ENCODE results near the gene SLC4A11.

DNA sequence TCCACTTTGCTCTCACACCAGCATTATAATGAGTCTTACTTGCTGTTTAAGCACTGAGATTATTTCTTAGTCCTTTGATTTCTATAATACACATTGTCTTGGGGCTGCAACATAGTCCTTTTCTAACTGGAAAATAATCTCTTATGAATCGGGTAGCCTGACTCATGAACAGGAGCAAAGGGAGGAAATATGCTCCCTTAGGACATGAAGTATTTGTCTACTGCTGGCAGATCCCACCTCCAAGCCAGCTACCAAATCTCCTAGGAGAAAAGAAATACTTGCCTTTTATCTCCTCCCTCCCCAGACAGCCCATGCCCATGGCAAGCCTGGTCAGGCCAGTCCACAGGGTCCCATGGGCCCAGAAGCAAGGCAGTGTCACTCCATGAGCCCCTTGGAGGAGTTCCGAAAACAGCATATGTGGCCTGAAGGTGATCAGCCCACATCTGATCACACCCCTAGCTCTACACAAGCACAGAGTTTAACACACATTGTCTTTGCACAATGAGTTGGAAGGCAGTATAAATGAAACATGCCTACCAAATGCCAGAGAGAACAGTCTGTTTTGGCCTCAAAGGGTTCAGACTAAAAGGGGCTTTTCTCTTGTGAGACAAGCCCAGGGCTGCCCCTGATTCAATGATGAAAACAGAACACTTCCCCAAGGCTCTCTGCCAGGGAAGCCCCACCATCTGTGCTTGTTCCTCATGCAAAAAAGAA, 37.1 kb upstream of the SLC4A11 start:
- TF ChIP-seq, protein P1, sequence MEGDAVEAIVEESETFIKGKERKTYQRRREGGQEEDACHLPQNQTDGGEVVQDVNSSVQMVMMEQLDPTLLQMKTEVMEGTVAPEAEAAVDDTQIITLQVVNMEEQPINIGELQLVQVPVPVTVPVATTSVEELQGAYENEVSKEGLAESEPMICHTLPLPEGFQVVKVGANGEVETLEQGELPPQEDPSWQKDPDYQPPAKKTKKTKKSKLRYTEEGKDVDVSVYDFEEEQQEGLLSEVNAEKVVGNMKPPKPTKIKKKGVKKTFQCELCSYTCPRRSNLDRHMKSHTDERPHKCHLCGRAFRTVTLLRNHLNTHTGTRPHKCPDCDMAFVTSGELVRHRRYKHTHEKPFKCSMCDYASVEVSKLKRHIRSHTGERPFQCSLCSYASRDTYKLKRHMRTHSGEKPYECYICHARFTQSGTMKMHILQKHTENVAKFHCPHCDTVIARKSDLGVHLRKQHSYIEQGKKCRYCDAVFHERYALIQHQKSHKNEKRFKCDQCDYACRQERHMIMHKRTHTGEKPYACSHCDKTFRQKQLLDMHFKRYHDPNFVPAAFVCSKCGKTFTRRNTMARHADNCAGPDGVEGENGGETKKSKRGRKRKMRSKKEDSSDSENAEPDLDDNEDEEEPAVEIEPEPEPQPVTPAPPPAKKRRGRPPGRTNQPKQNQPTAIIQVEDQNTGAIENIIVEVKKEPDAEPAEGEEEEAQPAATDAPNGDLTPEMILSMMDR (IDR thresholded peaks at IDR 0.05) = no peak
- TF ChIP-seq POLR2A (IDR thresholded peaks at IDR 0.05) (no peak), POLR2AphosphoS5 (IDR thresholded peaks at IDR 0.05) (no peak), EP300 (IDR thresholded peaks at IDR 0.05; ENCODE audit: low read depth) (no peak)
